Fibroblast of lung (primary cell): ENCODE measurements around the gene GGT1.
"Not testable (repeated sequence)": the region's sequence is repeated elsewhere in the genome, so short reads cannot be mapped to it uniquely, and the experiment has no call there.

Source experiments
- CTCF ChIP-seq, 2 donors: IDR thresholded peaks in 1 of 2; conservative IDR thresholded peaks in 1 of 2; 1 replicate in 1 of 2; 2 replicates in 1 of 2; pipeline ENCODE4 v1.5.1; 2011 to 2012; ENCODE audit warnings: low read length in 2 of 2, control low read depth in 1 of 2, inconsistent platforms in 1 of 2, low read depth in 1 of 2, mild to moderate bottlenecking in 1 of 2
- EZH2 ChIP-seq: IDR thresholded peaks from 2 replicates; pipeline ENCODE4 v1.5.1; 2012; ENCODE audit warnings: low read length, control low read depth, mild to moderate bottlenecking; ENCODE audit errors: missing control alignments

- not testable (repeated sequence) for TF ChIP-seq CTCF (conservative IDR thresholded peaks at IDR 0.05 in 1 of 2, IDR thresholded peaks at IDR 0.05 in 1 of 2; ENCODE audit: low read depth in 1 of 2, low read length in 2 of 2); EZH2
Observed at GRCh38 chr22:24606340-24606739, 3.3 kb downstream of the GGT1 start.
